Measurements from ENCODE around the gene IQSEC1. TPM values are rescaled to one million over a fixed set of nuclear protein-coding genes. Genes with fewer than 3 reads are reported as not detected.
A peak's percentile ranks its signal among the peaks of the same experiment; 100 is the strongest.

Gene IQSEC1
- total and polyA plus RNA-seq, 2 donors (not counting 1 experiment from before 2014, with no cell fraction given): 4.3 to 18.2 TPM

DNA sequence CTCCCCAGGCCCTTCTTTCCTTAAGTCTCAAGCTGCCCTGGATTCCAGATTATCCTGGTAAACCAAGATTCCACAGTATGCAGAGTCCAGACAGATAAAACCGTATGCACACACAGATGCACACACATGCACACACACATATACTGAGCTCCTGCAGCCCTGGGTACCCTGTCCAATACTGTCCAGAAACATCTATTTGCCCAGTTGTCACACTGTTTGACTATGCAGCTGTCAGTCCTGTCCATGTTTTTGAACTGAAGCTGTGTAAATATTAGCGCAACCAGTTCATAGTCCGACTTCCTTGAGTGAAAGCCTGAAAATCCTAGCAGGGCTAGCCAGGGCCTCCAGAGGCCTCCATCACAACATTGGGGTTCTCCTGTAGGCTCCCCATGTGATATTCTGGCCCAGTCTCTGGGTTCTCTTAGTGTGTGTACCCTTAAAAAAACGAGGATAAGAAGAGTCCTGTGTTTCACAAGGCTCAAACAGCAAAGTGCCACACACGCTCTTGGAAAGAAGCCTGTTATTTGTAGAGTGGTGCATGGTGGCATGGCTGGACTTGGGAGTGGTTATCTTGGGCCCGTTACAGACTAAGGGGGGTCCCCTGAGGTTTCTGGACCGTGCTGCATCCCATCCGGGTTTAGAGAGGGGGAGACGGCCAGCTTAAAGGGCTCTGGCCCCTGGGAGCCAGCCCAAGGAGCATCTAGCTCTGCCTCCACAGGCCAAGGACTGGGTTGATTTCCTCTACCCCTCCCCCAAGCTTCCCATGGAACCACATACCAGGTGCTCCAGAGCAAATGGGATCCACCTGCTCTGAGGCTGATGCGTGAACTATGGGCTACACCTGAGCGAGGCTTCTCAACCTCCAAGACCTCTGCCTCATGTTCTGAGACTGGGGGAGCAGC is 108.3 kb downstream of the IQSEC1 start:
- Histone ChIP-seq H3K27me3 (ENCODE audit: control insufficient read depth, insufficient read depth, low read length) (no peaks in the 10 kb centered on the region), H3K4me1 (ENCODE audit: control insufficient read depth, extremely low read depth, insufficient read depth, low read length) (peaks cover 16% of the 10 kb centered on the region), H3K9me3 (ENCODE audit: control insufficient read depth, insufficient read depth, low read depth, low read length) (no peaks in the 10 kb centered on the region), H2AFZ (ENCODE audit: low read length) (no peak overlapping the region), H3K79me2 (ENCODE audit: control insufficient read depth, insufficient read depth, low read length) (peaks cover 21% of the 10 kb centered on the region), H4K20me1 (ENCODE audit: control insufficient read depth, extremely low read depth, insufficient read depth, low read length) (no peaks in the 10 kb centered on the region), H3K36me3 (ENCODE audit: control insufficient read depth, insufficient read depth, low read length) (peaks cover 2% of the 10 kb centered on the region), H3K4me2 (ENCODE audit: extremely low read depth, insufficient read depth, low read length) (no peak overlapping the region), H3K4me3 (replicated peaks in 1 of 4; ENCODE audit: control extremely low read depth in 1 of 4, insufficient read depth in 1 of 4, low read depth in 3 of 4, low read length in 4 of 4) (no peak overlapping the region), H3K27ac (ENCODE audit: insufficient read depth, low read length) (no peak overlapping the region), H3K9ac (ENCODE audit: insufficient read depth, low read length) (no peak overlapping the region)
- DNase-seq (ENCODE audit: low read depth in 2 of 2): no peak
- TF ChIP-seq, protein P1, sequence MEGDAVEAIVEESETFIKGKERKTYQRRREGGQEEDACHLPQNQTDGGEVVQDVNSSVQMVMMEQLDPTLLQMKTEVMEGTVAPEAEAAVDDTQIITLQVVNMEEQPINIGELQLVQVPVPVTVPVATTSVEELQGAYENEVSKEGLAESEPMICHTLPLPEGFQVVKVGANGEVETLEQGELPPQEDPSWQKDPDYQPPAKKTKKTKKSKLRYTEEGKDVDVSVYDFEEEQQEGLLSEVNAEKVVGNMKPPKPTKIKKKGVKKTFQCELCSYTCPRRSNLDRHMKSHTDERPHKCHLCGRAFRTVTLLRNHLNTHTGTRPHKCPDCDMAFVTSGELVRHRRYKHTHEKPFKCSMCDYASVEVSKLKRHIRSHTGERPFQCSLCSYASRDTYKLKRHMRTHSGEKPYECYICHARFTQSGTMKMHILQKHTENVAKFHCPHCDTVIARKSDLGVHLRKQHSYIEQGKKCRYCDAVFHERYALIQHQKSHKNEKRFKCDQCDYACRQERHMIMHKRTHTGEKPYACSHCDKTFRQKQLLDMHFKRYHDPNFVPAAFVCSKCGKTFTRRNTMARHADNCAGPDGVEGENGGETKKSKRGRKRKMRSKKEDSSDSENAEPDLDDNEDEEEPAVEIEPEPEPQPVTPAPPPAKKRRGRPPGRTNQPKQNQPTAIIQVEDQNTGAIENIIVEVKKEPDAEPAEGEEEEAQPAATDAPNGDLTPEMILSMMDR (conservative IDR thresholded peaks at IDR 0.05 in 1 of 2, IDR thresholded peaks at IDR 0.05 in 1 of 2; ENCODE audit: low read depth in 1 of 2, low read length in 2 of 2): no peak
- no peak for TF ChIP-seq EZH2 (IDR thresholded peaks at IDR 0.05; ENCODE audit: low read length, missing control alignments)

DNA sequence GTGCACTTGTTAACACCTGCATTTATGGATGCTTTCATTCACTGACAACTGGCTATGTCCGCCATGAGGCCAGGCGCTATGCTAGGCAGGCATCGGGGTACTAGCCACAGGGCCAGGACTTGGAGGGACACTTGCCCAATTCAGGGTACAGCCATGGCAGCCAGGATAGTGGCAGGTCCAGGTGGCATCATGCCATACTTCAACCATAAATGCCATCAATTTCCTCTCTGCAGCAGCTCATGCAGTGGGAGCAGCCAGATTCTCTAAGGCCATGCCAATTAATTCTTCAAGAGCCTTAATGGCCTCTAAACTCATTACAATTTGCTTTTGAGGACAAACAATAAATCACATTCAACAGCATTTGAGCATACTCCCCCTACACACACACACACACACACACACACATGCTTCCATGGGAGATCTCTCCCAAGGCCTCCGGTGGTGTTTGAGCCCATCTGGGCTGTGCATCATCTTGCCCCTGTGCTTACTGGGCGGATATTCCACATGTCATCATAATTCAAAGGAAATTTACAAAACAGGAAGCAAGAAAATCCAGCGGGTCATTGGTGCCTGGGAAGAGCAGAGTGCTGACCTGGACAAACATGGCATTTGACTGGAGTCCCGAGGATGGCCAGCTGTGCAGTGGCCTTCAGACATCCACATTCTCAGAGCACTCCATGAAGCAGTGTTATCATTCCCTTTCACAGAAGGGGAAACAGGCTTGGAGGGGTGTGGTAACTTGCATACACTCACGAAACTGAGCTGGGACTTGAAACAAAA is 109.1 kb downstream of the IQSEC1 start:
- peak in 1 of 2 donors; percentile 60 for DNase-seq (ENCODE audit: low read depth in 2 of 2)
- no peak overlapping the region for H3K27ac ChIP-seq (ENCODE audit: insufficient read depth, low read length)
- peaks cover 16% of the 10 kb centered on the region for H3K4me1 ChIP-seq (ENCODE audit: control insufficient read depth, extremely low read depth, insufficient read depth, low read length)
- H3K9me3 ChIP-seq (ENCODE audit: control insufficient read depth, insufficient read depth, low read depth, low read length): no peaks in the 10 kb centered on the region
- H3K27me3 ChIP-seq (ENCODE audit: control insufficient read depth, insufficient read depth, low read length): no peaks in the 10 kb centered on the region
- H3K9ac ChIP-seq (ENCODE audit: insufficient read depth, low read length): no peak overlapping the region
- no peak overlapping the region for H3K4me2 ChIP-seq (ENCODE audit: extremely low read depth, insufficient read depth, low read length)
- H3K36me3 ChIP-seq (ENCODE audit: control insufficient read depth, insufficient read depth, low read length): peaks cover 2% of the 10 kb centered on the region
- peaks cover 21% of the 10 kb centered on the region for H3K79me2 ChIP-seq (ENCODE audit: control insufficient read depth, insufficient read depth, low read length)
- H2AFZ ChIP-seq (ENCODE audit: low read length): no peak overlapping the region
- TF ChIP-seq, protein P1 (conservative IDR thresholded peaks at IDR 0.05 in 1 of 2, IDR thresholded peaks at IDR 0.05 in 1 of 2; ENCODE audit: low read depth in 1 of 2, low read length in 2 of 2): no peak
- TF ChIP-seq EZH2 (IDR thresholded peaks at IDR 0.05; ENCODE audit: low read length, missing control alignments): no peak
- H4K20me1 ChIP-seq (ENCODE audit: control insufficient read depth, extremely low read depth, insufficient read depth, low read length): no peaks in the 10 kb centered on the region
- H3K4me3 ChIP-seq (replicated peaks in 1 of 4; ENCODE audit: control extremely low read depth in 1 of 4, insufficient read depth in 1 of 4, low read depth in 3 of 4, low read length in 4 of 4): no peak overlapping the region

DNA sequence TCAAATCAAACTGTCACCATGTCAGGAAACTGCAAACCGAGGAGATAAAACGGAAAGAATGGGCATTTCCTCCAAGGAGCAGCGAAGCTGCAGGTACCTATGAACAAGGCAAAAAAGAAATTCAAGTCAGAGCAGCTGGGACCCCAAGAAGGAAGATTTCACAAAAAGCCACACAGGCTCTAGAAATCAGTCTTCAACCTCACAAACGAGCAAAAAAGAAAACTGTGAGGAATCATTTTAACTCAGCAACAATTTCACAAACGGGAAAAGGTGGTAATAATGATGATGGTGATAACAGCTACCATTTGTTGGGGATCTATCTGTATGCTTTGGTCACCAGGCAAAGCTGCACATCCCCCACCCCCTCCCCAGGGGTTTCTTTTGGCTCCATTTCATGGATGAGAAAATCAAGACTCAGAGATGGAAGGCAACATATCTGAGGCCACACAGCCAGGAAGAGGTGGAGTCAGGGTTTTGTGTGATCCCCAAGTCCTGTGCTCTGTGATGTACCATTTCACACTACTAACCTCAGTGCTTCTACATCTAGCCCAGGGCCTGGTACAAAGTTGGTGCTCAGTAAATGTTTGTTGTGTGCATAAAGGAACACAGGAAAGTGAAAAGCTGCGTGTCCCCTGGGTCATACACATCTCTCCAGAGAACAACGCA is 109.9 kb downstream of the IQSEC1 start:
- Histone ChIP-seq H3K27me3 (ENCODE audit: control insufficient read depth, insufficient read depth, low read length) (no peaks in the 10 kb centered on the region), H3K9me3 (ENCODE audit: control insufficient read depth, insufficient read depth, low read depth, low read length) (no peaks in the 10 kb centered on the region), H3K36me3 (ENCODE audit: control insufficient read depth, insufficient read depth, low read length) (peaks cover 2% of the 10 kb centered on the region), H3K4me1 (ENCODE audit: control insufficient read depth, extremely low read depth, insufficient read depth, low read length) (peaks cover 16% of the 10 kb centered on the region), H3K27ac (ENCODE audit: insufficient read depth, low read length) (no peak overlapping the region), H3K9ac (ENCODE audit: insufficient read depth, low read length) (no peak overlapping the region), H2AFZ (ENCODE audit: low read length) (no peak overlapping the region), H3K4me3 (replicated peaks in 1 of 4; ENCODE audit: control extremely low read depth in 1 of 4, insufficient read depth in 1 of 4, low read depth in 3 of 4, low read length in 4 of 4) (no peak overlapping the region), H3K4me2 (ENCODE audit: extremely low read depth, insufficient read depth, low read length) (no peak overlapping the region), H3K79me2 (ENCODE audit: control insufficient read depth, insufficient read depth, low read length) (peaks cover 21% of the 10 kb centered on the region), H4K20me1 (ENCODE audit: control insufficient read depth, extremely low read depth, insufficient read depth, low read length) (no peaks in the 10 kb centered on the region)
- DNase-seq (ENCODE audit: low read depth in 2 of 2): no peak
- TF ChIP-seq EZH2 (IDR thresholded peaks at IDR 0.05; ENCODE audit: low read length, missing control alignments): no peak
- TF ChIP-seq, protein P1 (conservative IDR thresholded peaks at IDR 0.05 in 1 of 2, IDR thresholded peaks at IDR 0.05 in 1 of 2; ENCODE audit: low read depth in 1 of 2, low read length in 2 of 2): no peak
